H9 (cell line): Measurements from ENCODE around the gene LHFPL2. TPM values are rescaled to one million over a fixed set of nuclear protein-coding genes. Genes with fewer than 3 reads are reported as not detected.
"Not testable (repeated sequence)": the region's sequence is repeated elsewhere in the genome, so short reads cannot be mapped to it uniquely, and the experiment has no call there.

Source experiments
- DNase-seq: peaks from one replicate; pipeline ENCODE4 v3.0.0-alpha.2; 2017
- H2AFZ ChIP-seq: one replicate; pipeline ENCODE4 v1.6.1; 2013; ENCODE audit warnings: mild to moderate bottlenecking, low read length, control low read depth, moderate library complexity
- H2AK5ac ChIP-seq: 2 replicates; pipeline ENCODE4 v1.6.1; 2013; ENCODE audit warnings: low read length, control low read depth, mixed read lengths; ENCODE audit not compliant: insufficient read length
- H2BK120ac ChIP-seq: one replicate; pipeline ENCODE4 v1.6.1; 2013; ENCODE audit warnings: low read depth, mild to moderate bottlenecking, low read length, control low read depth, inconsistent platforms; ENCODE audit not compliant: poor library complexity, severe bottlenecking
- H2BK12ac ChIP-seq: 2 replicates; pipeline ENCODE4 v1.6.1; 2013; ENCODE audit warnings: low read length, control low read depth, mixed read lengths, low read depth; ENCODE audit not compliant: insufficient read length
- H2BK15ac ChIP-seq: 2 replicates; pipeline ENCODE4 v1.6.1; 2013; ENCODE audit warnings: low read depth, low read length, control low read depth
- H2BK20ac ChIP-seq: one replicate; pipeline ENCODE4 v1.6.1; 2013; ENCODE audit warnings: low read depth, mild to moderate bottlenecking, low read length, control low read depth, inconsistent platforms; ENCODE audit not compliant: poor library complexity, severe bottlenecking
- H2BK5ac ChIP-seq: 2 replicates; pipeline ENCODE4 v1.6.1; 2013; ENCODE audit warnings: low read length, control low read depth, mixed read lengths; ENCODE audit not compliant: insufficient read length
- H3K14ac ChIP-seq: 2 replicates; pipeline ENCODE4 v1.6.1; 2013; ENCODE audit warnings: low read length, control low read depth; ENCODE audit not compliant: insufficient read depth
- H3K18ac ChIP-seq: 2 replicates; pipeline ENCODE4 v1.6.1; 2013; ENCODE audit warnings: low read depth, mild to moderate bottlenecking, mixed read lengths, low read length, control low read depth; ENCODE audit not compliant: insufficient read length
- H3K23ac ChIP-seq: 2 replicates; pipeline ENCODE4 v1.6.1; 2013; ENCODE audit warnings: low read length, control low read depth, mixed read lengths, low read depth; ENCODE audit not compliant: insufficient read length
- H3K23me2 ChIP-seq: 2 replicates; pipeline ENCODE4 v1.6.1; 2013; ENCODE audit warnings: low read depth, mild to moderate bottlenecking, mixed read lengths, low read length, control low read depth; ENCODE audit not compliant: insufficient read length, poor library complexity, severe bottlenecking
- H3K27ac ChIP-seq: 2 replicates; pipeline ENCODE4 v1.5.1; 2013; ENCODE audit warnings: low read length, control low read depth, mixed read lengths, low read depth; ENCODE audit not compliant: insufficient read length
- H3K27me3 ChIP-seq: 2 replicates; pipeline ENCODE4 v1.6.1; 2013; ENCODE audit warnings: low read length, control low read depth, inconsistent platforms; ENCODE audit not compliant: insufficient read depth
- H3K4ac ChIP-seq: 2 replicates; pipeline ENCODE4 v1.6.1; 2013; ENCODE audit warnings: low read depth, mild to moderate bottlenecking, control low read depth, inconsistent platforms, low read length, moderate library complexity
- H3K4me1 ChIP-seq: 2 replicates; pipeline ENCODE4 v1.6.1; 2013; ENCODE audit warnings: low read length, control low read depth, inconsistent platforms; ENCODE audit not compliant: insufficient read depth
- H3K4me2 ChIP-seq: 2 replicates; pipeline ENCODE4 v1.6.1; 2013; ENCODE audit warnings: low read length, control low read depth, mixed read lengths; ENCODE audit not compliant: insufficient read length, insufficient read depth
- H3K56ac ChIP-seq: 2 replicates; pipeline ENCODE4 v1.6.1; 2013; ENCODE audit warnings: low read depth, mild to moderate bottlenecking, mixed read lengths, low read length, control low read depth; ENCODE audit not compliant: insufficient read length
- H3K79me1 ChIP-seq: 2 replicates; pipeline ENCODE4 v1.6.1; 2013; ENCODE audit warnings: low read depth, mild to moderate bottlenecking, moderate library complexity, low read length, control low read depth, inconsistent platforms; ENCODE audit not compliant: insufficient read depth, poor library complexity, severe bottlenecking
- H3K79me2 ChIP-seq: 2 replicates; pipeline ENCODE4 v1.6.1; 2013; ENCODE audit warnings: low read length, control low read depth, inconsistent platforms; ENCODE audit not compliant: insufficient read depth
- H3K9ac ChIP-seq: 2 replicates; pipeline ENCODE4 v1.6.1; 2013; ENCODE audit warnings: low read length, control low read depth, mixed read lengths; ENCODE audit not compliant: insufficient read length; ENCODE audit errors: extremely low read depth
- H3K9me3 ChIP-seq: one replicate; pipeline ENCODE4 v1.6.1; 2013; ENCODE audit warnings: low read depth, low read length, inconsistent platforms; ENCODE audit not compliant: control insufficient read depth
- H3T11ph ChIP-seq: one replicate; pipeline ENCODE4 v1.6.1; 2013; ENCODE audit warnings: mild to moderate bottlenecking, low read length, control low read depth, inconsistent platforms
- H4K20me1 ChIP-seq: one replicate; pipeline ENCODE4 v1.6.1; 2013; ENCODE audit not compliant: control insufficient read depth, insufficient read length, insufficient read depth
- H4K5ac ChIP-seq: 2 replicates; pipeline ENCODE4 v1.6.1; 2013; ENCODE audit warnings: low read depth, mild to moderate bottlenecking, mixed read lengths, low read length, control low read depth; ENCODE audit not compliant: insufficient read length
- H4K8ac ChIP-seq: replicated peaks from 2 replicates; pipeline ENCODE4 v1.6.1; 2013; ENCODE audit warnings: low read length, control low read depth, mixed read lengths, low read depth; ENCODE audit not compliant: insufficient read length
- H4K91ac ChIP-seq: 2 replicates; pipeline ENCODE4 v1.6.1; 2013; ENCODE audit warnings: low read depth, mild to moderate bottlenecking, moderate library complexity, mixed read lengths, low read length, control low read depth; ENCODE audit not compliant: insufficient read length
- H3K27ac Mint-ChIP-seq, 3 experiments: 2 replicates in 2 of 3; 3 replicates in 1 of 3; pipeline ENCODE4 v1.8.0; 2020 to 2021; ENCODE audit warnings: mixed read lengths in 3 of 3, mild to moderate bottlenecking in 1 of 3, moderate library complexity in 1 of 3
- H3K27me3 Mint-ChIP-seq: 2 replicates; pipeline ENCODE4 v1.8.0; 2021; ENCODE audit warnings: low read depth, mild to moderate bottlenecking, moderate library complexity, mixed read lengths
- H3K36me3 Mint-ChIP-seq, 3 experiments: 2 replicates in 2 of 3; 3 replicates in 1 of 3; pipeline ENCODE4 v1.8.0; 2020 to 2021; ENCODE audit warnings: low read depth in 3 of 3, mixed read lengths in 3 of 3; ENCODE audit not compliant: insufficient read depth in 1 of 3
- H3K4me1 Mint-ChIP-seq, 2 experiments: 2 replicates each; pipeline ENCODE4 v1.8.0; 2020; ENCODE audit warnings: mixed read lengths in 2 of 2
- H3K4me3 Mint-ChIP-seq, 2 experiments: 2 replicates in 1 of 2; 3 replicates in 1 of 2; pipeline ENCODE4 v1.8.0; 2020 to 2021; ENCODE audit warnings: mild to moderate bottlenecking in 2 of 2, mixed read lengths in 2 of 2, moderate library complexity in 1 of 2
- H3K9me3 Mint-ChIP-seq, 2 experiments: 2 replicates in 1 of 2; 3 replicates in 1 of 2; pipeline ENCODE4 v1.8.0; 2020; ENCODE audit warnings: mild to moderate bottlenecking in 2 of 2, mixed read lengths in 2 of 2, moderate library complexity in 1 of 2
- CTCF ChIP-seq: fragments of 200-600 bp; sonication (generic); conservative IDR thresholded peaks from 3 replicates; pipeline ENCODE4 v1.8.0; 2021; ENCODE audit warnings: antibody characterized with exemption, mild to moderate bottlenecking
- WGBS: extraction: QIAGEN DNeasy Blood & Tissue Kit; methylation state at CpG from one replicate; pipeline ENCODE4 v1.1.7; 2013; ENCODE audit warnings: missing lambda C conversion rate, low lambda C conversion rate, mixed read lengths; ENCODE audit not compliant: insufficient read length; ENCODE audit errors: extremely low coverage; 5-methylcytosine and 5-hydroxymethylcytosine counted together
- total RNA-seq: library from RNA; stranded (reverse); gene quantifications from 2 replicates; pipeline ENCODE4 v1.2.1, GENCODE V29; 2021

LHFPL2 gene
- total RNA-seq, 1 experiment from 2014 or later: 26.3 TPM

- H2BK120ac ChIP-seq: no peak overlapping the region
- H3K4me1 Mint-ChIP-seq: peaks cover 0 to 7% of the 10 kb centered on the region in 2 experiments
- H3K27ac Mint-ChIP-seq: no peak overlapping the region
Measured at GRCh38 chr5:78458843-78459242, 189.7 kb downstream of the LHFPL2 start.

GRCh38 chr5:78457507-78457906, 191.1 kb downstream of the LHFPL2 start:
- H3K23me2 ChIP-seq, H3K56ac ChIP-seq, H2AK5ac ChIP-seq, H4K20me1 ChIP-seq, DNase-seq, H3K9ac ChIP-seq, H3K18ac ChIP-seq, H3T11ph ChIP-seq, H3K79me2 ChIP-seq, H3K79me1 ChIP-seq, H3K27me3 Mint-ChIP-seq, H4K8ac ChIP-seq, H2BK12ac ChIP-seq, H2BK20ac ChIP-seq, H2AFZ ChIP-seq, H3K4me2 ChIP-seq, H3K9me3 ChIP-seq, H4K5ac ChIP-seq, H3K23ac ChIP-seq, H3K9me3 Mint-ChIP-seq, H3K27ac ChIP-seq, H3K4me1 Mint-ChIP-seq, H3K27me3 ChIP-seq, H3K4me1 ChIP-seq, H3K14ac ChIP-seq, H3K4ac ChIP-seq, H2BK120ac ChIP-seq, H4K91ac ChIP-seq, H2BK5ac ChIP-seq, H2BK15ac ChIP-seq: not testable (repeated sequence)
- Mint-ChIP-seq H3K27ac (peak overlapping the region in 2 of 3 experiments; percentile 98; a peak in 6 of 7 replicates), H3K36me3 (peaks cover 10 to 18% (median 11%) of the 10 kb centered on the region in 3 experiments; a peak in 5 of 7 replicates), H3K4me3 (peak overlapping the region; percentile 69 to 77)
- WGBS: no CpG with 5 or more reads among the region's 14 CpGs

More at GRCh38 chr5:78458843-78459242, 189.7 kb downstream of the LHFPL2 start:
- Histone ChIP-seq H4K8ac (no peak overlapping the region), H3K14ac (no peak overlapping the region), H3K23ac (no peak overlapping the region), H4K20me1 (no peaks in the 10 kb centered on the region), H3K9me3 (no peaks in the 10 kb centered on the region), H3K9ac (no peak overlapping the region), H2AFZ (no peak overlapping the region), H3K79me1 (no peaks in the 10 kb centered on the region), H3K56ac (no peak overlapping the region), H2BK12ac (no peak overlapping the region), H3K4ac (no peak overlapping the region), H4K91ac (no peak overlapping the region), H2AK5ac (no peak overlapping the region), H3K4me1 (no peaks in the 10 kb centered on the region), H3K79me2 (no peaks in the 10 kb centered on the region), H2BK15ac (no peak overlapping the region), H2BK20ac (no peak overlapping the region), H3T11ph (no peak overlapping the region), H3K4me2 (no peak overlapping the region), H3K27ac (no peak overlapping the region), H2BK5ac (no peak overlapping the region), H3K18ac (no peak overlapping the region), H3K23me2 (no peaks in the 10 kb centered on the region), H4K5ac (no peak overlapping the region), H3K27me3 (no peaks in the 10 kb centered on the region)
- no CpG with 5 or more reads among the region's 2 CpGs for WGBS
- H3K4me3 Mint-ChIP-seq: no peak overlapping the region
- TF ChIP-seq CTCF: no peak
- no peaks in the 10 kb centered on the region for H3K9me3 Mint-ChIP-seq
- no peaks in the 10 kb centered on the region for H3K27me3 Mint-ChIP-seq
- no peak for DNase-seq
- peaks cover 10 to 18% (median 11%) of the 10 kb centered on the region in 3 experiments; a peak in 5 of 7 replicates for H3K36me3 Mint-ChIP-seq
